HCT116 (cell line): ENCODE measurements around the gene SEC22C. TPM values are rescaled to one million over a fixed set of nuclear protein-coding genes. Genes with fewer than 3 reads are reported as not detected.

Experiments
- ATAC-seq: fragments of 200-7000 bp; cut with Tn5 transposase; 2 replicates; pipeline ENCODE4 v1.9.1; 2020; ENCODE audit warnings: mild to moderate bottlenecking, moderate library complexity
- BruUV-seq: library from RNA; stranded (reverse); fragments of 400-500 nt; replicated peaks from 2 replicates; lab custom pipeline; 2021; lab: Mats Ljungman, UMichigan
- CTCF ChIA-PET: fragments of 300-600 bp; sonication (Branson Sonifier 250); formaldehyde crosslinking; loops from one replicate; lab custom pipeline; 2021; ENCODE audit warnings: antibody characterized with exemption; lab: Charles Lee
- POLR2A ChIA-PET: fragments of 300-600, 350-600 bp; sonication (Branson Sonifier 250); formaldehyde crosslinking; loops from one replicate; lab custom pipeline; 2021; ENCODE audit warnings: antibody characterized with exemption; lab: Charles Lee
- RAD21 ChIA-PET, 2 experiments: fragments of 300-600 bp; sonication (Branson Sonifier 250); formaldehyde crosslinking; loops; one replicate each; lab custom pipeline; 2023; ENCODE audit warnings: low total read pairs in 2 of 2; ENCODE audit not compliant: uncharacterized antibody in 2 of 2, unreplicated experiment in 2 of 2, low non-redundant PET in 1 of 2; lab: Charles Lee
- DNase-seq: peaks from one replicate; pipeline ENCODE4 v3.0.0-alpha.2; 2010; ENCODE audit warnings: low read depth, low spot score
- H2AFZ ChIP-seq: fragments of 200-600 bp; shearing (Covaris generic), sonication (generic); 2 replicates; pipeline ENCODE4 v1.6.1; 2017; ENCODE audit warnings: low read depth, mixed run types, mixed read lengths, antibody characterized with exemption, low read length; ENCODE audit not compliant: poor library complexity, severe bottlenecking
- H3K27ac ChIP-seq: 2 replicates; pipeline ENCODE4 v1.5.1; 2012; ENCODE audit warnings: low read depth, low read length
- H3K27me3 ChIP-seq: fragments of 200-600 bp; sonication (generic); 2 replicates; pipeline ENCODE4 v1.6.1; 2016; ENCODE audit warnings: mixed run types, low read length, mixed read lengths; ENCODE audit not compliant: insufficient read depth
- H3K36me3 ChIP-seq, 2 experiments: fragments of 200-500 bp in 1 of 2; fragments of 200-600 bp in 1 of 2; sonication (Bioruptor generic) in 1 of 2; sonication (generic) in 1 of 2; 2 replicates each; pipeline versions ENCODE4 v1.5.1 to v1.6.1; 2014 to 2016; ENCODE audit warnings: low read length in 2 of 2, inconsistent platforms in 1 of 2, mixed read lengths in 1 of 2, mixed run types in 1 of 2; ENCODE audit not compliant: insufficient read depth in 2 of 2, control insufficient read depth in 1 of 2
- H3K4me1 ChIP-seq, 2 experiments: fragments of 200-600 bp in 1 of 2; sonication (generic) in 1 of 2; 2 replicates each; pipeline versions ENCODE4 v1.5.1 to v1.6.1; 2012 to 2017; ENCODE audit warnings: low read length in 2 of 2, inconsistent platforms in 1 of 2, mild to moderate bottlenecking in 1 of 2, mixed read lengths in 1 of 2, mixed run types in 1 of 2, moderate library complexity in 1 of 2; ENCODE audit not compliant: insufficient read depth in 2 of 2, control insufficient read depth in 1 of 2
- H3K4me2 ChIP-seq: fragments of 200-600 bp; sonication (generic); 2 replicates; pipeline ENCODE4 v1.6.1; 2017; ENCODE audit warnings: mixed run types, low read length, mixed read lengths
- H3K4me3 ChIP-seq, 2 experiments: fragments of 200-600 bp in 1 of 2; sonication (generic) in 1 of 2; replicated peaks in 1 of 2; 2 replicates each; pipeline ENCODE4 v1.5.1; 2011 to 2016; ENCODE audit warnings: low read length in 2 of 2, control low read depth in 1 of 2, low read depth in 1 of 2, mild to moderate bottlenecking in 1 of 2, mixed read lengths in 1 of 2, mixed run types in 1 of 2
- H3K79me2 ChIP-seq: fragments of 200-600 bp; sonication (generic); 2 replicates; pipeline ENCODE4 v1.6.1; 2017; ENCODE audit warnings: mild to moderate bottlenecking, mixed run types, low read length, moderate library complexity, mixed read lengths; ENCODE audit not compliant: insufficient read depth
- H3K9ac ChIP-seq: fragments of 200-600 bp; sonication (generic); 2 replicates; pipeline ENCODE4 v1.6.1; 2016; ENCODE audit warnings: low read length, mixed read lengths
- H3K9me2 ChIP-seq: fragments of 200-600 bp; sonication (generic), shearing (Covaris generic); 2 replicates; pipeline ENCODE4 v1.6.1; 2017; ENCODE audit warnings: mixed run types, mild to moderate bottlenecking, moderate library complexity; ENCODE audit not compliant: insufficient read depth
- H3K9me3 ChIP-seq, 2 experiments: fragments of 200-500 bp in 1 of 2; fragments of 200-600 bp in 1 of 2; sonication (Bioruptor generic) in 1 of 2; sonication (generic) in 1 of 2; 2 replicates each; pipeline ENCODE4 v1.6.1; 2014 to 2017; ENCODE audit warnings: low read length in 2 of 2, mixed read lengths in 2 of 2, inconsistent platforms in 1 of 2, low read depth in 1 of 2, mild to moderate bottlenecking in 1 of 2, mixed run types in 1 of 2, moderate library complexity in 1 of 2; ENCODE audit not compliant: control insufficient read depth in 1 of 2, insufficient read depth in 1 of 2
- H4K20me1 ChIP-seq: fragments of 200-600 bp; sonication (generic), shearing (Covaris generic); 2 replicates; pipeline ENCODE4 v1.6.1; 2017; ENCODE audit warnings: mixed run types, mild to moderate bottlenecking, moderate library complexity; ENCODE audit not compliant: insufficient read depth
- EZH2 ChIP-seq: fragments of 200-600 bp; sonication (generic); IDR thresholded peaks from 2 replicates; pipeline ENCODE4 v1.6.1; 2017; ENCODE audit warnings: antibody characterized with exemption, mixed run types
- SRF ChIP-seq: IDR thresholded peaks from 2 replicates; pipeline ENCODE4 v1.6.1; 2012; ENCODE audit warnings: low read depth
- intact Hi-C: fragments of 100-400 bp; cut with micrococcal nuclease; formaldehyde crosslinking; loops from 2 replicates; pipeline ENCODE4 v1.10.0; 2022
- total RNA-seq: library from RNA; stranded (reverse); gene quantifications from one replicate; pipeline ENCODE4 v1.2.1, GENCODE V29; 2021; ENCODE audit not compliant: unreplicated experiment
- TF ChIP-seq, protein P1 (sequence below): IDR thresholded peaks from 2 replicates; pipeline ENCODE4 v1.6.1; 2012; ENCODE audit warnings: low read depth

The SEC22C gene
- total RNA-seq, 1 experiment from 2014 or later, result 43.4 TPM

DNA sequence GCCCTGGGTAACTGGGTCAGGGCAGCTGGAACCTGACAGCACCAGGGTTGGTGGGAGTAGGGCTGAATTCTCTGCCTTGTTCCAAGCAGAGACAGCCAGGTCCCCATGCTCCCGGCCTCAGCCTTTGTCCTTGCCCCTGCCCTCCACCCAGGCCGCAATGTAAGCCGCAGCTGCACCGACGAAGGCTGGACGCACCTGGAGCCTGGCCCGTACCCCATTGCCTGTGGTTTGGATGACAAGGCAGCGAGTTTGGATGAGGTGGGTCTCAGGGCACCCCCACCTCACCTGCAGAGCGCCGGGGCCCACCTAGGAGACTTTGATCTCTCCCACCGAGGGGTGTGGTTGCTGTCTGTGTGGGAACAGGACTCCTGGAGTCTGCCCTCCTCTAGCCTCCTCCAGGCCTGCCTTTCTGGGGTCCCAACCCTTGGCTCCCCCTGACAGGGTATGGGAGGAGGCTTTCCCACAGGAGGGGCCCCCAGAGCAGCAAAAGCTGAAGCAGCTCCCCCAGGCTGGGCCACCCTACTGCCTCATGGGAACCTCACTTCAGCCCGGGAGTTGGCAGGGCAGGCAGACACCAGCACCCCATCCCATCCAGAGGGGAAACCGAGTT is 55.9 kb downstream of the SEC22C start:
- H3K9me3 ChIP-seq, result no peaks in the 10 kb centered on the region
- DNase-seq (no peak), ATAC-seq (no peak)
- H3K36me3 ChIP-seq, result no peaks in the 10 kb centered on the region
- ChIA-PET CTCF (no interaction called here), POLR2A (interaction anchor here (1.0 kb wide), 1 partner anchor 24 kb away, joined by 3 read pairs; the partner anchor contains the start of gene VIPR1), RAD21 (no interaction called here)
- no peaks in the 10 kb centered on the region for H3K27me3 ChIP-seq
- H3K4me3 ChIP-seq, result no peak overlapping the region
- H2AFZ ChIP-seq, result no peak overlapping the region
- TF ChIP-seq EZH2, result no peak
- no peak for TF ChIP-seq SRF
- intact Hi-C loops, result no loop called here
- no peaks in the 10 kb centered on the region for H3K4me1 ChIP-seq
- no peak overlapping the region for H3K27ac ChIP-seq
- H3K4me2 ChIP-seq, result no peak overlapping the region
- BruUV-seq, result no TSS peak
- H4K20me1 ChIP-seq, result no peaks in the 10 kb centered on the region
- no peaks in the 10 kb centered on the region for H3K9me2 ChIP-seq
- no peak overlapping the region for H3K9ac ChIP-seq
- no peaks in the 10 kb centered on the region for H3K79me2 ChIP-seq

DNA sequence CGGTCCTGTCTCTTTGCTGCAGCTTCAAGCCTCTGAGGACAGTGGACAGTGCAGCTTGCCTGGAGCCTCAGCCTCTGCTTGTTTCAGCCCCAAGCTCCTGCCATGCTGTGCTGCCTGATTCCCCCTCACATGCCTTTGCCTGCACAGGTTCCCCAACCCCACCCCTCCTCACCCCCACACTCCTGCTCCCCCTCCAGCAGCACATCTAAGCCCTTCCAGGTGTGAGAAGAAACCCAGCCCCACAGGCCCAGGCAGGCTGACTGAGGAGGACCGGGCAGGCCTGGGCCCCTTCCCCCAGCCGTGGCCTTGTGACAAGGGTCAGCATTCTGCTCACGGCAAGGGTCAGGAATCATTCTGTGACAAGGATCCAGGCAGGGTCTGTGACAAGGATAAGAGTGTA is 56.6 kb downstream of the SEC22C start:
- Histone ChIP-seq H3K27ac (no peak overlapping the region), H3K9ac (no peak overlapping the region), H3K4me2 (no peak overlapping the region), H3K9me2 (no peaks in the 10 kb centered on the region), H3K36me3 (no peaks in the 10 kb centered on the region), H3K4me3 (no peak overlapping the region), H3K9me3 (no peaks in the 10 kb centered on the region), H4K20me1 (no peaks in the 10 kb centered on the region), H2AFZ (no peak overlapping the region), H3K4me1 (no peaks in the 10 kb centered on the region), H3K27me3 (no peaks in the 10 kb centered on the region), H3K79me2 (no peaks in the 10 kb centered on the region)
- TF ChIP-seq SRF, result no peak
- no peak for TF ChIP-seq EZH2
- TF ChIP-seq, protein P1, sequence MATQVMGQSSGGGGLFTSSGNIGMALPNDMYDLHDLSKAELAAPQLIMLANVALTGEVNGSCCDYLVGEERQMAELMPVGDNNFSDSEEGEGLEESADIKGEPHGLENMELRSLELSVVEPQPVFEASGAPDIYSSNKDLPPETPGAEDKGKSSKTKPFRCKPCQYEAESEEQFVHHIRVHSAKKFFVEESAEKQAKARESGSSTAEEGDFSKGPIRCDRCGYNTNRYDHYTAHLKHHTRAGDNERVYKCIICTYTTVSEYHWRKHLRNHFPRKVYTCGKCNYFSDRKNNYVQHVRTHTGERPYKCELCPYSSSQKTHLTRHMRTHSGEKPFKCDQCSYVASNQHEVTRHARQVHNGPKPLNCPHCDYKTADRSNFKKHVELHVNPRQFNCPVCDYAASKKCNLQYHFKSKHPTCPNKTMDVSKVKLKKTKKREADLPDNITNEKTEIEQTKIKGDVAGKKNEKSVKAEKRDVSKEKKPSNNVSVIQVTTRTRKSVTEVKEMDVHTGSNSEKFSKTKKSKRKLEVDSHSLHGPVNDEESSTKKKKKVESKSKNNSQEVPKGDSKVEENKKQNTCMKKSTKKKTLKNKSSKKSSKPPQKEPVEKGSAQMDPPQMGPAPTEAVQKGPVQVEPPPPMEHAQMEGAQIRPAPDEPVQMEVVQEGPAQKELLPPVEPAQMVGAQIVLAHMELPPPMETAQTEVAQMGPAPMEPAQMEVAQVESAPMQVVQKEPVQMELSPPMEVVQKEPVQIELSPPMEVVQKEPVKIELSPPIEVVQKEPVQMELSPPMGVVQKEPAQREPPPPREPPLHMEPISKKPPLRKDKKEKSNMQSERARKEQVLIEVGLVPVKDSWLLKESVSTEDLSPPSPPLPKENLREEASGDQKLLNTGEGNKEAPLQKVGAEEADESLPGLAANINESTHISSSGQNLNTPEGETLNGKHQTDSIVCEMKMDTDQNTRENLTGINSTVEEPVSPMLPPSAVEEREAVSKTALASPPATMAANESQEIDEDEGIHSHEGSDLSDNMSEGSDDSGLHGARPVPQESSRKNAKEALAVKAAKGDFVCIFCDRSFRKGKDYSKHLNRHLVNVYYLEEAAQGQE, result no peak
- DNase-seq, result no peak
- ChIA-PET CTCF (no interaction called here), POLR2A (no interaction called here), RAD21 (no interaction called here)
- ATAC-seq, result no peak
- intact Hi-C loops, result no loop called here
- no TSS peak for BruUV-seq
